PFSK-1 (cell line): ENCODE results near the gene XKR7.

Experiments used
- FOXP2 ChIP-seq: optimal IDR thresholded peaks from 2 replicates; pipeline ENCODE3; 2011; ENCODE audit warnings: borderline replicate concordance, control low read depth, inconsistent platforms; ENCODE audit not compliant: insufficient read depth; ENCODE audit errors: extremely low read length, extremely low read depth
- POLR2AphosphoS5 ChIP-seq: IDR thresholded peaks from 2 replicates; pipeline ENCODE4 v1.6.1; 2012; ENCODE audit warnings: low read depth, mild to moderate bottlenecking, control low read depth, low read length, moderate library complexity
- REST ChIP-seq, 2 experiments: IDR thresholded peaks; 2 replicates each; pipeline versions ENCODE4 v1.6.1 to v1.8.0; 2011 to 2012; ENCODE audit warnings: low read depth in 2 of 2, low read length in 2 of 2, control low read depth in 1 of 2, inconsistent platforms in 1 of 2, mild to moderate bottlenecking in 1 of 2, moderate library complexity in 1 of 2; ENCODE audit not compliant: insufficient read depth in 1 of 2
- SIN3A ChIP-seq: IDR thresholded peaks from 2 replicates; pipeline ENCODE4 v1.6.1; 2012; ENCODE audit warnings: mild to moderate bottlenecking, low read length, moderate library complexity, borderline replicate concordance; ENCODE audit not compliant: insufficient read depth
- TAF1 ChIP-seq: IDR thresholded peaks from 2 replicates; pipeline ENCODE4 v1.6.1; 2012; ENCODE audit warnings: low read length, control low read depth, borderline replicate concordance; ENCODE audit not compliant: insufficient read depth

XKR7 gene

GRCh38 chr20:32050324-32050841 lies 82.4 kb downstream of the XKR7 start:
- TF ChIP-seq POLR2AphosphoS5, result no peak

GRCh38 chr20:32050851-32051556 lies 83.1 kb downstream of the XKR7 start:
- TF ChIP-seq POLR2AphosphoS5, result no peak
- no peak for TF ChIP-seq FOXP2
- TF ChIP-seq REST (IDR thresholded peaks at IDR 0.05; ENCODE audit: insufficient read depth in 1 of 2, low read depth in 2 of 2, low read length in 2 of 2), result no peak
- TF ChIP-seq TAF1, result no peak
- TF ChIP-seq SIN3A, result no peak

- no peak for TF ChIP-seq FOXP2
- TF ChIP-seq REST (IDR thresholded peaks at IDR 0.05; ENCODE audit: insufficient read depth in 1 of 2, low read depth in 2 of 2, low read length in 2 of 2), result no peak
- TF ChIP-seq SIN3A, result no peak
- no peak for TF ChIP-seq TAF1
- TF ChIP-seq POLR2AphosphoS5, result no peak
These were observed 83.8 kb downstream of the XKR7 start for GRCh38 chr20:32051720-32052089.

- TF ChIP-seq POLR2AphosphoS5 (no peak), SIN3A (no peak), TAF1 (no peak), REST (IDR thresholded peaks at IDR 0.05; ENCODE audit: insufficient read depth in 1 of 2, low read depth in 2 of 2, low read length in 2 of 2) (no peak), FOXP2 (no peak)
These were observed 84.3 kb downstream of the XKR7 start, which contains the start of gene HCK for GRCh38 chr20:32052090-32052777. Gene HCK, plus strand, starts transcription at chr20:32052242.

GRCh38 chr20:32052778-32053362 lies 84.9 kb downstream of the XKR7 start:
- TF ChIP-seq FOXP2 (no peak), POLR2AphosphoS5 (no peak), REST (IDR thresholded peaks at IDR 0.05; ENCODE audit: insufficient read depth in 1 of 2, low read depth in 2 of 2, low read length in 2 of 2) (no peak), SIN3A (no peak)
